H7 (cell line): ENCODE results near the gene NET1. TPM values are rescaled to one million over a fixed set of nuclear protein-coding genes. Genes with fewer than 3 reads are reported as not detected.

ENCODE experiments used
- DNase-seq: peaks from one replicate; pipeline ENCODE4 v3.0.0; 2012
- H3K27me3 ChIP-seq: 2 replicates; pipeline ENCODE4 v1.6.0; 2011; ENCODE audit warnings: mild to moderate bottlenecking, low read length; ENCODE audit not compliant: control insufficient read depth, insufficient read depth
- H3K36me3 ChIP-seq: replicated peaks from 2 replicates; pipeline ENCODE4 v1.5.1; 2011; ENCODE audit warnings: low read length; ENCODE audit not compliant: control insufficient read depth, insufficient read depth
- H3K4me3 ChIP-seq: 2 replicates; pipeline ENCODE4 v1.5.1; 2011; ENCODE audit warnings: low read depth, mild to moderate bottlenecking, control low read depth, low read length, moderate library complexity; ENCODE audit not compliant: insufficient read depth
- total RNA-seq: library from RNA; depleted of rRNA; stranded (reverse); fragments of >200 nt; shearing (Covaris generic); gene quantifications from 2 replicates; pipeline ENCODE4 v1.2.3, GENCODE V29; 2014

Gene NET1
- total RNA-seq, 1 experiment from 2014 or later, result 44.0 TPM

- Histone ChIP-seq H3K36me3 (peaks cover 15% of the 10 kb centered on the region), H3K27me3 (no peaks in the 10 kb centered on the region), H3K4me3 (no peak overlapping the region)
- DNase-seq, result no peak
Observed at GRCh38 chr10:5460468-5461202, 48.3 kb downstream of the NET1 start.

- Histone ChIP-seq H3K36me3 (peaks cover 13% of the 10 kb centered on the region), H3K4me3 (no peak overlapping the region), H3K27me3 (no peaks in the 10 kb centered on the region)
- no peak for DNase-seq
Observed at GRCh38 chr10:5461203-5461588, 48.8 kb downstream of the NET1 start.

GRCh38 chr10:5461914-5462840, 49.8 kb downstream of the NET1 start:
- no peaks in the 10 kb centered on the region for H3K27me3 ChIP-seq
- no peak for DNase-seq
- H3K36me3 ChIP-seq, result peaks cover 6% of the 10 kb centered on the region
- H3K4me3 ChIP-seq, result no peak overlapping the region

- Histone ChIP-seq H3K27me3 (no peaks in the 10 kb centered on the region), H3K36me3 (peaks cover 5% of the 10 kb centered on the region), H3K4me3 (no peak overlapping the region)
- no peak for DNase-seq
Observed at GRCh38 chr10:5462841-5463293, 50.5 kb downstream of the NET1 start.

- Histone ChIP-seq H3K27me3 (no peaks in the 10 kb centered on the region), H3K4me3 (no peak overlapping the region), H3K36me3 (peaks cover 3% of the 10 kb centered on the region)
- no peak for DNase-seq
Observed at GRCh38 chr10:5464546-5464945, 52.2 kb downstream of the NET1 start.

GRCh38 chr10:5465976-5466450, 53.7 kb downstream of the NET1 start:
- peak; percentile 72 for DNase-seq
- Histone ChIP-seq H3K27me3 (no peaks in the 10 kb centered on the region), H3K4me3 (no peak overlapping the region), H3K36me3 (no peaks in the 10 kb centered on the region)

- no peak overlapping the region for H3K4me3 ChIP-seq
- peak; percentile 86 for DNase-seq
- no peaks in the 10 kb centered on the region for H3K27me3 ChIP-seq
- H3K36me3 ChIP-seq, result no peaks in the 10 kb centered on the region
Observed at GRCh38 chr10:5466451-5467206, 54.3 kb downstream of the NET1 start.

GRCh38 chr10:5467207-5467535, 54.8 kb downstream of the NET1 start:
- DNase-seq, result peak; percentile 39
- no peaks in the 10 kb centered on the region for H3K36me3 ChIP-seq
- H3K4me3 ChIP-seq, result no peak overlapping the region

GRCh38 chr10:5467634-5468255, 55.4 kb downstream of the NET1 start:
- Histone ChIP-seq H3K27me3 (no peaks in the 10 kb centered on the region), H3K4me3 (no peak overlapping the region), H3K36me3 (no peaks in the 10 kb centered on the region)
- DNase-seq, result no peak

More at GRCh38 chr10:5467207-5467535, 54.8 kb downstream of the NET1 start:
- no peaks in the 10 kb centered on the region for H3K27me3 ChIP-seq

GRCh38 chr10:5468262-5469106, 56.1 kb downstream of the NET1 start:
- DNase-seq, result no peak
- Histone ChIP-seq H3K4me3 (no peak overlapping the region), H3K36me3 (no peaks in the 10 kb centered on the region), H3K27me3 (no peaks in the 10 kb centered on the region)

- Histone ChIP-seq H3K27me3 (no peaks in the 10 kb centered on the region), H3K4me3 (no peak overlapping the region), H3K36me3 (no peaks in the 10 kb centered on the region)
- DNase-seq, result peak; percentile 49
Observed at GRCh38 chr10:5469353-5470061, 57.1 kb downstream of the NET1 start.

- DNase-seq, result peak; percentile 33
- H3K27me3 ChIP-seq, result no peaks in the 10 kb centered on the region
Observed at GRCh38 chr10:5470062-5470751, 57.9 kb downstream of the NET1 start.

More at GRCh38 chr10:5470062-5470751, 57.9 kb downstream of the NET1 start:
- no peak overlapping the region for H3K4me3 ChIP-seq
- H3K36me3 ChIP-seq, result no peaks in the 10 kb centered on the region
